Measurements from ENCODE around the gene CRTAC1. TPM values are rescaled to one million over a fixed set of nuclear protein-coding genes. Genes with fewer than 3 reads are reported as not detected.

Gene CRTAC1
- polyA plus RNA-seq, 1 of the 3 experiments (the other 2 are of a cell fraction), result 0.05 TPM

GRCh38 chr10:98006266-98006665, 24.2 kb downstream of the CRTAC1 start (continued):
- no peak for TF ChIP-seq USF2 (IDR thresholded peaks at IDR 0.05; ENCODE audit: borderline replicate concordance, low read depth, low read length)
- TF ChIP-seq NRF1 (IDR thresholded peaks at IDR 0.05; ENCODE audit: low read depth, low read length), result no peak
- peak; percentile 74 for TF ChIP-seq GATA2 (CRISPR knock-in tag; IDR thresholded peaks at IDR 0.05)
- no peak for TF ChIP-seq FOXM1 (IDR thresholded peaks at IDR 0.05; ENCODE audit: low read depth)
- no peak for TF ChIP-seq CTCF (IDR thresholded peaks at IDR 0.05)
- TF ChIP-seq, protein P1, sequence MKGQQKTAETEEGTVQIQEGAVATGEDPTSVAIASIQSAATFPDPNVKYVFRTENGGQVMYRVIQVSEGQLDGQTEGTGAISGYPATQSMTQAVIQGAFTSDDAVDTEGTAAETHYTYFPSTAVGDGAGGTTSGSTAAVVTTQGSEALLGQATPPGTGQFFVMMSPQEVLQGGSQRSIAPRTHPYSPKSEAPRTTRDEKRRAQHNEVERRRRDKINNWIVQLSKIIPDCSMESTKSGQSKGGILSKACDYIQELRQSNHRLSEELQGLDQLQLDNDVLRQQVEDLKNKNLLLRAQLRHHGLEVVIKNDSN (IDR thresholded peaks at IDR 0.05; ENCODE audit: borderline replicate concordance, low read depth), result no peak
- TF ChIP-seq EP300 (IDR thresholded peaks at IDR 0.05; ENCODE audit: borderline replicate concordance in 1 of 2, low read depth in 1 of 2, low read length in 1 of 2), result peak in 1 of 2 experiments; percentile 38; a peak in 1 of 4 replicates
- TF ChIP-seq MAX (IDR thresholded peaks at IDR 0.05; ENCODE audit: low read depth), result no peak
- no peak for TF ChIP-seq YY1 (IDR thresholded peaks at IDR 0.05; ENCODE audit: low read depth)
- no peak for TF ChIP-seq PBX3 (IDR thresholded peaks at IDR 0.05)
- TF ChIP-seq RAD21 (IDR thresholded peaks at IDR 0.05; ENCODE audit: low read length), result no peak
- no peak for TF ChIP-seq JUND (IDR thresholded peaks at IDR 0.05)
- peak; percentile 59; the same call in 1 of the 2 replicates for TF ChIP-seq RCOR1 (IDR thresholded peaks at IDR 0.05; ENCODE audit: low read length)
- TF ChIP-seq ELF1 (IDR thresholded peaks at IDR 0.05), result no peak

- DNase-seq, result no peak
- POLR2A ChIA-PET, result no interaction called here
- Histone ChIP-seq H3K4me1 (ENCODE audit: control insufficient read depth in 1 of 2, insufficient read depth in 2 of 2, low read depth in 1 of 2, low read length in 1 of 2) (peaks cover 0 to 4% of the 10 kb centered on the region in 2 experiments; a peak in 2 of 4 replicates), H3K27ac (ENCODE audit: low read depth in 2 of 2, low read length in 1 of 2) (no peak overlapping the region), H3K9me3 (no peaks in the 10 kb centered on the region), H2AFZ (ENCODE audit: low read depth) (no peak overlapping the region), H3K4me3 (ENCODE audit: low read depth in 2 of 2, low read length in 1 of 2) (no peak overlapping the region), H3F3A (replicated peaks; ENCODE audit: insufficient read depth) (no peaks in the 10 kb centered on the region), H3K9me2 (no peaks in the 10 kb centered on the region), H3K9ac (no peak overlapping the region), H3K27me3 (ENCODE audit: insufficient read depth) (no peaks in the 10 kb centered on the region), H3K36me3 (replicated peaks in 1 of 2; ENCODE audit: control insufficient read depth in 1 of 2, insufficient read depth in 2 of 2, low read length in 1 of 2) (no peaks in the 10 kb centered on the region), H3K79me2 (ENCODE audit: insufficient read depth) (no peaks in the 10 kb centered on the region), H3K4me2 (no peak overlapping the region), H4K20me1 (ENCODE audit: insufficient read depth) (no peaks in the 10 kb centered on the region)
- CTCF ChIA-PET, result interaction anchor here (1.0 to 3.5 kb wide), 3 partner anchors 12 to 26 kb away, joined by 3 to 12 read pairs (median 3); no protein-coding TSS in a partner anchor
- WGBS (ENCODE audit: low lambda C conversion rate), result 62% methylated on average over 9 of the region's 9 CpGs
- no peak for TF ChIP-seq FOXM1 (IDR thresholded peaks at IDR 0.05; ENCODE audit: low read depth)
- TF ChIP-seq CTCF (IDR thresholded peaks at IDR 0.05), result no peak
- TF ChIP-seq RCOR1 (IDR thresholded peaks at IDR 0.05; ENCODE audit: low read length), result no peak
- TF ChIP-seq TAF1 (IDR thresholded peaks at IDR 0.05; ENCODE audit: borderline replicate concordance, low read depth, low read length), result no peak
- TF ChIP-seq NFIC (IDR thresholded peaks at IDR 0.05; ENCODE audit: borderline replicate concordance), result no peak
- TF ChIP-seq SIN3A (IDR thresholded peaks at IDR 0.05; ENCODE audit: borderline replicate concordance, low read depth, low read length), result no peak
- TF ChIP-seq GATA2 (CRISPR knock-in tag; IDR thresholded peaks at IDR 0.05), result no peak
- no peak for TF ChIP-seq ZBTB33 (IDR thresholded peaks at IDR 0.05; ENCODE audit: borderline replicate concordance, low read depth)
- no peak for TF ChIP-seq SMC3 (IDR thresholded peaks at IDR 0.05; ENCODE audit: low read depth, low read length)
- no peak for TF ChIP-seq YY1 (IDR thresholded peaks at IDR 0.05; ENCODE audit: low read depth)
- no peak for TF ChIP-seq ELF1 (IDR thresholded peaks at IDR 0.05)
- TF ChIP-seq, protein P1 (IDR thresholded peaks at IDR 0.05; ENCODE audit: borderline replicate concordance, low read depth), result no peak
- TF ChIP-seq GABPA (IDR thresholded peaks at IDR 0.05; ENCODE audit: low read depth), result no peak
- no peak for TF ChIP-seq FOSL2 (IDR thresholded peaks at IDR 0.05; ENCODE audit: borderline replicate concordance, low read depth)
These were observed 28.7 kb downstream of the CRTAC1 start for GRCh38 chr10:98001736-98002135.
